8988T (cell line): ENCODE results near the gene NDP.
"Not testable (repeated sequence)": the region's sequence is repeated elsewhere in the genome, so short reads cannot be mapped to it uniquely, and the experiment has no call there.

Experiments used
- DNase-seq: peaks from one replicate; pipeline ENCODE4 v3.0.0; 2011

Gene NDP

GRCh38 chrX:43969504-43970501 lies 3.4 kb downstream of the NDP start:
- no peak for DNase-seq

DNA sequence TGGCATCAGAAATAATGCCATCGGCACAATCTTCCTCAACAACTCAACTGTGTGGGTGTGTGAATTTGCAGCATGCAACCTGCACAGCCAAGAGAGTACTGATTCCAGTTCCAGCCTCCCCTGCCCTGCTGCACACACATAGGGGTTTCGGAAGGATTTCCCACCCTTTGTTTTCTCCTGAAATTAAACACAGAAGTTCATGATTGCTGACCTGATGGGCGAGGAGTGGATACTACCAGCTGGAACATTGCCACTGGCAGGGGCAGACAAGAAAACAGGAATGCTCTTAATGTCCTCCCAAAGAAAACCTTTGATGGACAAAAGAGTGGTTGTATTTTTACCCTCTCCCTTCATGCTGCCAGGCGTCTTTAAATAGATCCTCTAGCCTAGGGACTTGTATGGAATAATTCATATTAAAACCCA lies 4.8 kb downstream of the NDP start:
- no peak for DNase-seq

DNA sequence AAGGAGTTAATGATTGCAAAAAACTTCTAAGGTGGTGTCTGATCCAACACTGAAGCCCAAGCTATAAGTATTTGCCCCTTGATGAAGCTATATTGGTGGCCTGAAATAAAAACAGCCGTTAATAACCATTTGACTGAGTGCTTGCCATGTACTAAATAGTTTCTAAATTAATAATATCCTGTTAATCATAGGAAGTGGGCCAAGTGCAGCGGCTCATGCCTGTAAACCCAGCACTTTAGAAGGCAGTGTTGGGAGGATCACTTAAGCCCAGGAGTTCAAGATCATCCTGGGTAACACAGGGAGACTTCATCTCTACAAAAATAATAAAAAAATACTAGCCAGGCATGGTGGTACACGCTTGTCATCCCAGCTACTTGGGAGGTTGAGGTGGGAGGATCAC lies 8.3 kb downstream of the NDP start:
- DNase-seq = no peak

- no peak for DNase-seq
These were observed 9.5 kb downstream of the NDP start for GRCh38 chrX:43963726-43964125.

GRCh38 chrX:43962636-43963035 lies 10.6 kb downstream of the NDP start:
- no peak for DNase-seq

- no peak for DNase-seq
These were observed 11.5 kb downstream of the NDP start for GRCh38 chrX:43961699-43962098.

GRCh38 chrX:43958529-43958928 lies 14.7 kb downstream of the NDP start:
- DNase-seq = no peak

GRCh38 chrX:43956034-43956433 lies 17.2 kb downstream of the NDP start:
- DNase-seq = no peak

GRCh38 chrX:43953218-43953617 lies 20.0 kb downstream of the NDP start:
- DNase-seq = no peak

DNA sequence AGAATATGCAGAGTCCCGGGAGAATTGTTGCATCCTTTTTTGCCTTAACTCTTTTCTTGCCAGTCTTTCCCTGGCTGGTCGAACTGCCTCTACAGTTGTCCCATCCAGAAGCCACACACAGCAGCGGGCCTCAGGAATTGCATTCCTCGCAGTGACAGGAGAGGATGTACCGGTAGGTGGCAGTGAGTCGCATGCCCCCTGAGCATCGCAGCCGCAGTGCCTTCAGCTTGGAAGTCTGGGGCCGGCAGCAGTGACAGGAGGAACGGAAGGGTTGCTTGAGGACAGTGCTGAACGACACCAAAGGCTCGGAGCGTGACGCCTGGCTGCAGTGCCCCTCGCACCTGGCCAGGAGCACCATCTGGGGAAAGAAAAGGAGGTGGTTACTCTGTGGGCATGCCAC lies 23.5 kb downstream of the NDP start:
- DNase-seq = peak; percentile 37

- no peak for DNase-seq
These were observed 32.2 kb downstream of the NDP start for GRCh38 chrX:43940816-43941474.

DNA sequence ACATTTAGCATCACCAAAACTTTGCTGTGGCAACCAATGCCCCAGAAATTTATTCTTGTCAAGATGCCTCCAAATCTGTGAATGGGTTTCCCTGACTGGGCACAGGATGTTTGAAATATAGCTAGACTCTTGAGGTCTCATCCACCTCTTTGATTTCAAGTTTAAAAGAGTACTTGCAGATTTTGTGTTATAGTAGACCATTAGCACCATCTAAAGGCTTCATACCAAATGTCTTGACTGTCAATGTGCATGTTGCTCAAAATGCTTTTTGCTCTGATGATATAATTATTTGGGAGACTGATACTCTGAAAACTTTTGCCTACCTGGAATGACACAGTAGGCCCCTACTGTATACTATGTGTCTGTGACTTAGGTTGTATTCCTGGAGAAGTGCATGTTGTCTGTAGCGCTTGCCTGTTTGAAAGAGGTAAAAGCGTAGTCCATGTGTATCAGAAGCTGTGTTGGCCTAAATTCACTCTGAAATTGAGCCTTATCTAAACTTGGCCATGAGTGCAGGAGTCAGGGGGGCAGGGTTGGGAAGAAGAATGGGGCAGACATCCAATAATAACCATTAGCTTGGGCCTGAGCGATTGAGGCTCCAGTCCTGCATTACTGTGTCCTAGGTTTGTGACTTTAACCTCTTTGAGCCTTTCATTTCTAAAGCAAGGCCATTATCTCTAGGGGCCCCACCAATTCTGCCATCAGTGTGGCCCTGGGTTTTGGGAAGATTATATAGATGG lies 33.8 kb downstream of the NDP start:
- DNase-seq = no peak

- DNase-seq = not testable (repeated sequence)
These were observed 51.2 kb downstream of the NDP start for GRCh38 chrX:43922032-43922431.

GRCh38 chrX:43910772-43911171 lies 62.4 kb downstream of the NDP start:
- not testable (repeated sequence) for DNase-seq

DNA sequence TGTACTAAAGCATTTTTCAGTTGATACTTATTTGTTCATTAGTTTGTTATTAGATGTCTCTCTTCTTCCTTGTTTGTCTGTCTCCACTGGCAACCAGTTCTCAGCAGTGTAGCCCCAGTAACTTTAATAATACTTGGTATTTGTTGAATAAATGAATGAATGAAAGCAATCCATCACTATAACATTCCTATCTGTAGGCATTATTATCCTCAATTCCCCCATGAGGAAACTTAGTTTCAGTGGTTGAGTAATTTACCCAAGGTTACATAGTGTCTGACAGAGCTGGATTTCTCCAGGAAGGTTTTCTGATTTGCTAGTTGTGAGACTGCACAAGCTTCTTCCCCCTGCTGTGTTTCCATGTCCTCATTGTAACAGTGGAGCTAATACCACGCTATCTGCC lies 63.2 kb downstream of the NDP start:
- DNase-seq = no peak

- DNase-seq = no peak
These were observed 64.0 kb downstream of the NDP start for GRCh38 chrX:43909141-43909540.

GRCh38 chrX:43899878-43900815 lies 73.0 kb downstream of the NDP start:
- no peak for DNase-seq
